ENCODE results near the gene OPRD1.
"Not testable (repeated sequence)": the region's sequence is repeated elsewhere in the genome, so short reads cannot be mapped to it uniquely, and the experiment has no call there.

The OPRD1 gene

DNA sequence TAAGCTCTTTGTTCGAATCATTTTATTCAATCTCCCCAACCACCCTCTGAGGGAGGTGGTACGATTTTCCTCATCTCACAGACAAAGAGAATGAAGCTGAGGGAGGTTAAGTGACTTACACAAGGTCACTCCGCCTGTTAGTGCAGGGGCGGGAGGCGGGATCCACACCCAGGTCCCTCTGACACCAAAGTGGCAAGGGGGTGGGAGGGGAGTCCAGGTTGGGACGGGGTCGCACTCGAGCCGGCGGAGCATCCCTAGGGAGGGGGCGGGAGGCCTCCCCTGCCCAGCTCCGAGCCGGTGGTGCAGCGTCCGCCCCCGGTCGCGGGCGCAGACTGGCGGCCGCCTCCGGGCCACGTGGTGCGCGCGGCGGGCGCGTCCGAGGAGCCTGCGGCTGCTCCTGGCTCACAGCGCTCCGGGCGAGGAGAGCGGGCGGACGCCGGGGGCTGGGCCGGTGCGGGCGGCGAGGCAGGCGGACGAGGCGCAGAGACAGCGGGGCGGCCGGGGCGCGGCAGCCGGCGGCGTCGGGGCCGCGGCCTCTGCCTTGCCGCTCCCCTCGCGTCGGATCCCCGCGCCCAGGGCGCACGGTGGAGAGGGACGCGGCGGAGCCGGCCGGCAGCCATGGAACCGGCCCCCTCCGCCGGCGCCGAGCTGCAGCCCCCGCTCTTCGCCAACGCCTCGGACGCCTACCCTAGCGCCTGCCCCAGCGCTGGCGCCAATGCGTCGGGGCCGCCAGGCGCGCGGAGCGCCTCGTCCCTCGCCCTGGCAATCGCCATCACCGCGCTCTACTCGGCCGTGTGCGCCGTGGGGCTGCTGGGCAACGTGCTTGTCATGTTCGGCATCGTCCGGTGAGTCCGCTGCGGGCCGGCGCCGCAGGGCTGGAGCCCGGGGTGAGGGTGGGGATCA is at the start of gene OPRD1:
Gene OPRD1, plus strand, starts transcription at position 405 of the 903 bp plus-strand sequence. Its CDS starts 214 bp downstream, at position 619.
- no peak for DNase-seq

DNA sequence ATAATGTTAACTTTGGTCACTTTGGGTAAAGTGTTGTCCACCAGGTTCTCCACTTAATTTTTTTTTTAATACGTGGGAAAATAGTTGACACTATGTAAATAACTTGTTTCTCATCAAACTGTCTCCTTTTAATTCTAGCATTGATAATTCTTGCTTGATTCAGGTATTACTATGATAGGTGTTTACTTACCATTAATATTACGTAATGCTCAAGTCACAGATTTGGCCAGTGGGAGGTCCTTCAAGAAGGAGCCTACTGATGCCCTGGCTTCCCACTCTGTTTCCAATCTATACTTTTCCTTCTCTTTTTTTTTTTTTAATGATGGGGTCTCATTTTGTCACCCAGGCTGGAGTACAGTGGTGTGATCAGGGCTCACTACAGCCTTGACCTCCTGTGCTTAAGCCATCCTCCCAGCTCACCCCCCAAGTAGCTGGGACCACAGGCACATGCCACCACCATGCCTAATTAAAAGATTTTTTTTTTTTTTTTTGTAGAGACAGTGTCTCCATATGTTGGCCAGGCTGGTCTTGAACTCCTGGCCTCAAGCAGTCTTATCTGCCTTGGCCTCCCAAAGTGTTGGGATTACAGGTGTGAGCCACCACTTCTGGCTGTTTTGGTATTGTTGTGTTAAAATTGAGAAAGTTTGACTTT is 45.3 kb upstream of the OPRD1 start:
- DNase-seq: no peak

DNA sequence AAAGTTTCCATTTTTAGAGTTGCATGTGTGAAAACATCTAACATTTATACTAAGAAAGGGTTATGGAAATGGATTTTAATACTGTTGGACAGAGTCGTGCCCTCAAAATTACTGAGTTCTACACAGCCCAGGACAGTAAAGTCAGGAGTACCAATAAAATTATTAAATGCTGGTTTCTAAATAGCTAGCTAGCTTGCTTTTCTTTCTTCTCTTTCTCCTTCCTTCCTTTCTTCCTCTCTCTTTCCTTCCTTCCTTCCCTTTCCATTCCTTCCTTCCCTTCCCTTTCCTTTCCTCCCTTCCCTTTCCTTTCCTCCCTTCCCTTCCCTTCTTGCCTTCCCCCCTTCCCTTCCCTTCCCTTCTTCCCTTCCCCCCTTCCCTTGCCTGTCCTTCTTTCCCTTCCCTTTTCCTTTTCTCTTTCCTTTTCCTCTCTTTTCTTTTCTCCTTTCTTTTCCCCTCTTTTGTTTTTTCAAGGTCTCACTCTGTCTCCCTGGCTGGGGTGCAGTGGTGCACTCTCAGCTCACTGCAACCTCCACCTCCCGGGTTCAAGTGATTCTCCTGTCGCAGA is 41.3 kb upstream of the OPRD1 start:
- no peak for DNase-seq

DNA sequence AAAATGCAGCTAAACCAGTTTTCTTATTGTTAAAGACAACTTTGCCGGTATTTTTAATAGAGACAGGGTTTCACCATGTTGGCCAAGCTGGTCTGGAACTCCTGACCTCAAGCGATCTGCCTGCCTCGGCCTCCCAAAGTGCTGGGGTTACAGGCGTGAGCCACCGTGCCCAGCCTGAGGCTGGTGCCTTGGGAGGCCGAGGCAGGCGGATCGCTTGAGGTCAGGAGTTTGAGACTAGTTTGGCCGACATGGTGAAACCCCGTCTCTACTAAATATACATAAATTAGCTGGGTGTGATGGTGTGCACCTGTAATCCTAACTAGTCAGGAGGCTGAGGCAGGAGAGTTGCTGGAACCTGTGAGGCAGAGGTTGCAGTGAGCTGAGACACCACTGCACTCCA is 40.0 kb upstream of the OPRD1 start:
- DNase-seq: not testable (repeated sequence)

DNA sequence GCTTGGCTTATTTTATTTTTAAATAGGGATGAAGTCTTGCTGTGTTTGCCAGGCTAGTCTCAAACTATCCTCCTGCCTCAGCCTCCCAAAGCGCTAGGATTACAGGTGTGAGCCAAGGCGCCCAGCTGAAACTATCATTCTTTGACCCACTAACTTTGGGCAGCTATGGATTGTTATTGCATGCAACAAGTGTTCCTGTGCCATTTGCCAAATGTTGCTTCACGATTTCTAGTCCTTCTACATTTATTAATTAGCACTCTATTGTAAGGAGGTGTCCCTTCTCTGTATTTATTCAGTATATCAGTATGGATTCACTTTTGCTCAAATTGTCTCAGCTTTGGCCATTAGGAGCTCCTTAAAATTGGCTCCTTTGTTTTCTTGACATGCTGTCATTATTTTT is 38.9 kb upstream of the OPRD1 start:
- no peak for DNase-seq

DNA sequence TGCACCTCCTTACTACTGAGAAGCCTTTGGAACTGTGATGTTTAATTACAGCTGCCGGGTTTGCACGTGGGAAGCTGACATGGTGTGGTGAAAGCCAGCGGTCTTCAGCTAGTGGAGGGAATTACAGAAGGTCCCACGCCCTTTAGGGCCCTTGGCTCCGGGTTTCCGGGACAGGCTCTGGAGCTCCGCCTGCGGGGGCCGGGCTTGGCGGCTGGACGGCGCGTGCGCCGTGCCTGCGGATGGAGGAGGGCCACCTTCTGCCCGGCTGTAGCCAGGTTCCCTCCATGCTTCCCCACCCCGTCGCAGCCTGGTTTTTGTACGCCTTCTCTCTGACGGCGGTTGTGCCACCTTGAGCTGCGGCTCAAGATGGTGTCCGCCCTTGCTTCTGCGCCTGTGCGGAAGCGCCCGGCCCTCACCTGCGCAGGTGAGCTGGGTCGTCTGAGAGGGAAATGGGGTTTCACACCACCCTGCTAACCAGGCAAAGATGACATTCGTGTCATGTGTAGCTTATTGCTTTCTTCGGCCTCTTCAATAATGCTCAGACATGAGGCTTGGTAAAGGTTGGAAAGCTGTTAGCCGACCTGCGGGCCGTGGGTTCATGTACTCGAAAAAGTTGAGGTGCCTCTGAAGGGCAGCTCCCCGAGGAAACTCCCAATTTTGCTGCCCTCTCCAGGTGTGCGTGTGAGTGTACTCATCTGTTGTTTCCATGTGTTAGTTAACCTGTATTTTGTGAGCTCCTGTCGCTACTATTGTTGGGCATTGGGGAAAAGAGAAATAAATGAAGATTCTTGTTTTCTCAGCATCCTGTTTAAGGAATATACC is 36.6 kb upstream of the OPRD1 start:
- peak; percentile 89 for DNase-seq

DNA sequence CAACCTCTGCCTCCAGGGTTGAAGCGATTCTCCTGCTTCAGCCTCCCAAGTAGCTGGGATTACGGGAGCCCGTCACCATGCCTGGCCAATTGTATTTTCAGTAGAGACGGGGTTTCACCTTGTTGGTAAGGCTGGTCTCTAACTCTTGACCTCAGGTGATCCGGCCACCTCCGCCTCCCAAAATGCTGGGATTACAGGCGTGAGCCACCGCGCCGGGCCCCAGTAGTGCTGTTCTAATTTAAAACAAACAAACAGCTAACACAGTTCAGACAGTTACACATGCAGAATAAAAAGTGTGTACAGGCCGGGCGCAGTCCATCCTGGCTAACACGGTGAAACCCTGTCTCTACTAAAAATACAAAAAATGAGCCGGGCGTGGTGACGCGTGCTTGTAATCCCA is 35.6 kb upstream of the OPRD1 start:
- DNase-seq: no peak

DNA sequence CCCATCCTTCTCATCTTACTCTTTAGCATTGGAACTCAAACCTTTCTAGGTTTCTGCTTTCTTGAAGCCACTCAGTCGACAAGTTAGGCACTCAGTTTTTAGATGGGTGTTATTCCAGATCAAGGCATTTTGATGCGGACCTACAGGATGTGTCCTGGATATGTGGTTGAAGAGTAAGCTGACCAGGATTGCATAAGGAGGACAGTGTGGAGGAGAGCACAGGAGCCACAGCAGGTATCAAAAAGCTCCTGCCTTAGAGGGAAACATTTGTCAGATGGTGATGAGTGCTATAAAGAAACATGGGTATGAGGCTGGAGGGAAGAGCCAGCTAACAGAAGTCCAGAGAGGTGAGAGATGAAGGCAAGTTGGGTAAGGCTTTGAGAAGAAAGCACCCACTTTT is 33.9 kb upstream of the OPRD1 start:
- no peak for DNase-seq

DNA sequence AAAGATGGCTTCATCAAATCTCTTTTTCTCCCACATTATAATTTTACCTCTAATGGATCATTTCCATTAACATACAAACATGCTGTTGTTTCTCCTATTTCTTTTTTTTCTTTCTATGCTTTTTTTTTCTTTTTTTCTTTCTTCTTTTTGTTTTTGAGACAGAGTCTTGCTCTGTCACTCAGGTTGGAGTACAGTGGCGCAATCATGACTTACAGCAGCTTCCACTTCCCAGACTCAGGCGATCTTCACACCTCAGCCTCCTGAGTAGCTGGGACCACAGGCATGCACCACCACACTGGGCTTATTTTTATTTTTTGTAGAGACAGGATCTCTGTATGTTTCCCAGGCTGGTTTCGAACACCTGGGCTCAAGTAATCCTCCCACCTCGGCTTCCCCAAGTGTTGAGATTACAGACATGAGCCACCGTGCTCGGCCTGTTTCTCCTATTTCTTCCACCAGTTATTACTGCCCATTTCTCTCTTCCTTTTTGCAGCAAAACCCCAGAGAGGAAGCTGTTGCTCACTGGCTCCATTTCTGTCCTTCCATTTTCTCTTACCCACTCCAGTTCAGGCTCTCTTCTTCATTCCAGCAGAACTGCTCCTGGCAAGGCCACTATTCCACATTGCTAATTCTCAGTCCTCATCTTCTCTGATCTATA is 32.1 kb upstream of the OPRD1 start:
- DNase-seq: no peak

DNA sequence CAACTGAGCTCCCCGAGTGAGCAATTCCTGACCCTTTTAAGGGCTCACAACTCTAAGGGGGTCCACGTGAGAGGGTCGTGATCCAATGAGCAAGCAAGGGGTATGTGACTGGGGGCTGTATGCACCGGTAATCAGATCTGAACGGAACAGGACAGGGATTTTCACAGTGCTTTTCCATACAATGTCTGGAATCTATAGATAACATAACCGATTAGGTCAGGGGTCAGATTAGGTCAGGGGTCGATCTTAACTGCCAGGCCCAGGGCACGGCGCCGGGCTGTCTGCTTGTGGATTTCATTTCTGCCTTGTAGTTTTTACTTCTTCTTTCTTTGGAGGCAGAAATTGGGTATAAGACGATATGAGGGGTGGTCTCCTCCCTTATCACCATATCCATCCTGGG is 30.7 kb upstream of the OPRD1 start:
- DNase-seq: peak; percentile 82

DNA sequence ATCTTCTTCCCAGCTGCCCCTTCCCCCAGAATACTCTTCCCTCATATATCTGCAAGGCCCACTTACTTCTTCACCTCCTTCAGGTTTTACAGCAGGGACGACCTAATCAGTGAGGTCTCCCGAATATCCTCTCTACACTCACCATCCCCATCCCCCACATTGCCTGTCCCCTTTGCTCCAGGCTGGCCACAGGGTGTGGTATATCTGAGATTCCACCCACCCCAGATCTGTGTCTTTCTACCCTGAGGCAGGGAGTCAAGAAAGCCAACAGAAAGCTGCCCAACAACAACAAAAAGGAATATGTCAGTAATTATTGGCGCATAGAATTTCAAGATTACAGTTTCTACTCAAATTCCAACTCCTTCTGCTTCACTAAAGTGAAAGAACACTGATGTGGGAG is 30.0 kb upstream of the OPRD1 start:
- peak; percentile 71 for DNase-seq

DNA sequence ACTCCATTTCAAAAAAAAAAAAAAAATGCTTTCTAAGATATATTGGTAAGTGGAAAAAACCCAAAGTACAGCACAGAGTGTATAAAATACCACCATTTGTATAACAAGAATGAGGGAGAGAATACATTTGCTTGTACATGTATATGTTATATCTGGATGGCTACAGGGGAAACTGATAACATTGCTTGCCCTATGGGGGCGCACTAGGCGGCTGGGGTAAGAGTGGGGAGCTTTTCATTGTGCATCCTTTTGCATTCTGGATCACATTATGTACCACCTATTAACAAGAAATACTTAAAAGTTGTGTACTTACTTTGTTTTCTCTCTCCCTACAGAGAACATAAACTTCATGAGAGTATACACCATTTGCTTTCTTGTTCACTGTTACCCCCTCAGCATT is 28.6 kb upstream of the OPRD1 start:
- DNase-seq: no peak

DNA sequence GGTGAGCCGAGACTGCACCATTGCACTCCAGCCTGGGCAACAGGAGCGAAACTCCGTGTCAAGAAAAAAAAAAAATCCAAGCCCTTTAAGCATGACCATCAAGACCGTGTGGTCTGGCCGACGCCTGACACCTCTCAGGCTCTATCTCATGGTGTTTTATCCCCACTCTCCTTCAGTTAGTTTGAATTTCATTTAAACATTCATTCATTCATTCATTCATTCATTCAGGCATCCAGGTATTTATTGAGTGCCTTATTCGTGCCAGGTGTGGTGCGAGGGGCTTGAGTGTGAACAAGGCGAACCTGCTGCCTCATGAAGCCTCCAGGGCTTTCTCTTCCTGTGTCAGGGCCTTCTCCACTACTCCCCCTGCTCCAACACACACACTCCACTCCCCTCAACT is 22.6 kb upstream of the OPRD1 start:
- DNase-seq: no peak

DNA sequence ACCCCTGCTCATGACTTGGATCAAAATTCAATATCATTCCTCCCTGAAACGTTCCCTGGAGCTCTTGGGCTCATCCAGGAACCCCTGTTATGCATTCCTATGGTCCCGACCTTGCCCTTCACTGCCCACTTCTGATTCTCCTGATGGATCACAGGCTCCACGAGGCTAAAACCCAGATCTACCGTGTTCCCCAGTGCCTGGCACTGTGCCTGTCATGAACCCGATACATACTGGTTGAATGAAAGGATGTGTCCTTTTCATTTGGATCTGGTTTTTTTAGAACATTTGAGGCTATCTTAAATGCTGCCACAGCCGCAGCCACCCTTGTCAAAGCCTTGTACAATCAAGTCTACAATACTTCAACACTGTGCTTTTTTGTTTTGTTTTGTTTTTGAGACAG is 22.2 kb upstream of the OPRD1 start:
- DNase-seq: no peak

DNA sequence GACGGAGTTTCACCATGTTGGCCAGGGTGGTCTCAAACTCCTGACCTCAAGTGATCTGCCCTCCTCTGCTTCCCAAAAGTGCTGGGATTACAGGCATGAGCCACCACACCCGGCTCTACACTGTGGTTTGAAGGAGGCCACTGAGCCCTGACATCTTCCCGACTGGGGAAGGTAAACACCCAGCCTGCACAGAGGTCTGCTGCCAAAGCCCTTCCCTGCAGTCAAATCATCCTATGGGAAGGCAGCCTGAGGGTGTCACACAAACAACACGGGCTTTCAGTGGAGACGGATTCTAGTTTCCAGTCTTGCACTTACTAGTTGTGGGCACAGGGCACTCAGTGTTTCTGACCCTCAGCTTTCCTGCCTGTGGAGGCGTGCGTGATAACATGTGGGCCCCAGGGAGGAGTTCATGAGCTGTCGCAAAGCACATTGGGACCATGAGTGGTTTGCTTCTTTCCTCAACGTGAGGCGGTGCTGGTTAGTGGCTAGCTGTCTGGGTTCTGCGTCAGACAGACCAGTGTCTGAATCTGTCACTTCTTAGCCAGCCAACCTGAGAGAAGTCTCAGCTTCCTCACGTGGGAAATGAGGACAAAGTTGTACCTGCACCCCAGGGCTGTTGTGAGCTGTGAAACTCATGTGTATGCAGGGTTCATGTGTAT is 21.5 kb upstream of the OPRD1 start:
- DNase-seq: no peak

DNA sequence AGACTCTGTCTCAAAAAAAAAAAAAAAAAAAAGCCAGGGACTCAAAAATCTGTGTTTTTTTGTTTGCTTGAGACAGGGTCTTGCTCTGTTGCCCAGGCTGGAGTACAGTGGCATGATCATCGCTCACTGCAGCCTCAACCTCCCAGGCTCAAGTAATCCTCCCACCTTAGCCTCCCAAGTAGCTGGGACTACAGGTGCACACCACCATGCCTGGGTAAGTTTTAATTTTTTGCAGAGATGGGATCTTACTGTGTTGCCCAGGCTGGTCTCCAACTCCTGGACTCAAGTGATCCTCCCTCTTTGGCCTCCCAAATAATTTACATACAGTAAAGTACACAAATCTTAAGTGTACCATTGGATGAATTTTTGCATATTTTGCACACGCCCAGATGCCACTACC is 20.0 kb upstream of the OPRD1 start:
- not testable (repeated sequence) for DNase-seq

DNA sequence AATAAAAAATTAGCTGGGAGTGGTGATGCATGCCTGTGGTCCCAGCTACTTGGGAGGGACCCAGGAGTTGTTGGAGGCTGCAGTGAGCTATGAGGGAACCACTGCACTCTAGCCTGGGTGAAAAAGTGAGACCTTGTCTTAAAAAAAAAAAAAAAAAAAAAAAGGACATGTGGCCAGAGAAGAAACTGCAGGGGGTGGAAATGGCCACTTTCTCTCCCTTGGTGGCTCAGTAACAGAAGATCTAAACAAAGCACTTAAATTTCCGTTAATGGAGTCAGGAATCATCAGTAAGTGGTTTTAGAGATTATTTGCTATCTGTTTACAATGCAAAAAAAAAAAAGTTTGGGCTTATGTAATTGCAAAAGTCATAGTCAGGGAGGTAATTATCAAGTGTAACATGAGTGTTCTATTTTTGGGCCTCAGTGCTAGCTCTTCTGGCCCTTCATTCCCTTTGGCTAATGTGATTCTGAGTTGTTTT is 19.3 kb upstream of the OPRD1 start:
- peak; percentile 24 for DNase-seq

DNA sequence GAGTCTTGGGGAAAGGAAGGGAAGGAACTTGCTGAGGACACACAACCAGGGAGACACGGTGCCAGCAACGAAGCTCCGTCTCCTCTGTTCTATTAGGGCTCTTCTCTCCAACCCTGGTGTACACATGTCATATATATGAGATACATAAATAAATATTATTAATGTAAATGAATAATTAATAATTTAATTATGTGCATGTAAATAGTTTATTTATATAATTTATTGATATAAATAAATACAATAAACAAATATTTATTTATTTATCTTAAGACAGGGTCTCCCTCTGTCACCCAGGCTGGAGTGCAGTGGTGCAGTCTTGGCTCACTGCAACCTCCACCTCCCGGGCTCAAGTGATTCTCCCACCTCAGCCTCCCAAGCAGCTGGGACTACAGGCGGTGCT is 17.4 kb upstream of the OPRD1 start:
- not testable (repeated sequence) for DNase-seq

DNA sequence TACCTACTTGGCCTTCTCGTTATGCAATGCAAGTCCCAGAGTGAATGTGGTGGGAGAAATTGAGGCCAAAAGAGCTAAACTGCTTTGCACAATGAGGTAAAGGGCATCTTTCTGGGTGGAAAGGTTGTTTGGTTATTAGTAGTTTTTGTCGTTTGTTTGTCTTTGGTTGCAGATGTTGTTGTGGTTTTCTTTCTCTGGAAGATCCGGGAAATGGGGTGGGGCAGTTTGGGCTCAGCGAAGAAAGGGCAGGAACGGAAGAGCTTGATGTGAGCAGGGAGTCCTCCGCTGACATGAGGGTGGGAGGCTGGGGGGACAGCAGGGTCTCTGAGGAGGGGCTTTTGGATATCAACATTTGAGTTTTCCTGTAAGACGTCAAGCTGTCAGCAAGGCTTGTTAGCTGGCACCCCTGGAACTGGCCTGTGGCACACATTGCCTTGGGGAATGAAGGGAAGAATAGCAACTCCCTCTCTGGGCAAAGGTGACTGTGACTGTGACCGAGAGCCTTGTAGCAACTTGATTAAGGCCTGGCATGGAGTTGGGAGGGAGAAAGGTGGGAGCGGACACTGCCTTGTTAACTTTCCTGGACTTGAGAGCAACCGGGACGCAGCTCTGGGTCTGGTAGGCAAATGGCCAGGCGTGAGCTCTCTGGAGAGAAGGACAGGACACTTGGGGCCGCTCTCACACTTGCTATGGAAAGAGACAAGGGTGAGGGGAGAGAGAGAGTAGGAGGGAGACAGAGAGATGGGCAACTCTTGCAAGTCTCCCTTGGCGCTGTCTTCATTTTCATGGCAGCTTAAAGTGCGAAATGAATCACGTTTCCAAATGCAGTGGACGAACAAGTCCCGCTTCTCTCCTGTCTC is 15.4 kb upstream of the OPRD1 start:
- DNase-seq: peak; percentile 22

DNA sequence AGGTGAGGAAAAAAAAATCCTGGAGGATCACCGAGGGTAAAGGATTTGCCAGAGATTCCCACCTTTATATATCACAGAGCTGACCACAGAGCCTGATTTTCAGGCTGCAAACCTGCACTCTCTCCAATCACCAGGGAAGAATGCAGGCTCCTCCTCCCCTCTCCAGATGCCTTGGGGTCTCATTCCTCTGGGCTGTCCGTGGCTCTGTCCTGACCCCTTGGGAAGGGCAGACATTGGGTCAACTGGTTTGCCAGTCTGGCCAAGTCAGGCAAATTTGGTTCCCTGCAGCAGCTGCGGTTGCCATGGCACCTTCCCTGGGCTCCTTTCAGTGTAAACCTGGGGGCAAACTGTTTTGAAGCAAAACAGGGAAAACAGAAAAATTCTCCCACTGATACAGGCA is 11.6 kb upstream of the OPRD1 start:
- DNase-seq: no peak

DNA sequence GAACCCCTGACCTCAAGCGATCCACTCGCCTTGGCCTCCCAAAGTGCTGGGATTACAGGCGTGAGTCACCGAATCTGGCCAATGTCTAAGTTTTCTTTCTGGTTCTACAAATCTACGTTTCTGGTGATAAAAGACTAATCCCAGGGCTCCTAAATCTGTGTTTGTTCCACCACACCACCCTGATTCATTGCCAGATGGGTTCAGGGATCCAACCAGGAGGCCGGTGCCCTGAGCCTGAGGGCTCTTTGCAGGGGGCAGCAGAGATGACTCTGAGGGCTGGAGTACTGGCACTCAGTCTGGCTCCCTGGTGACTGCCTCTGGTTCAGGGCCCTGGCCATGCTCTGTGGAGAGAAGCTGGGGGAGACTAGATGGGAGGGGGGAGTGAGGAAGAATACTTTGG is 10.5 kb upstream of the OPRD1 start:
- no peak for DNase-seq
